Endometrial microvascular endothelial cells (primary cell): Measurements from ENCODE around the gene MYCN. TPM values are rescaled to one million over a fixed set of nuclear protein-coding genes. Genes with fewer than 3 reads are reported as not detected.

Experiments used
- in situ Hi-C: cut with HindIII; loops from 2 replicates; pipeline ENCODE4 v1.10.0; 2017; ENCODE audit warnings: low sequenced_read_pairs, low pct_unique_long_range_greater_than_20kb; ENCODE audit errors: inconsistent ontology term
- total RNA-seq: library from RNA; depleted of rRNA; stranded (reverse); fragments of >200 nt; gene quantifications from one replicate; pipeline ENCODE4 v1.2.3, GENCODE V29; 2015; ENCODE audit errors: inconsistent ontology term

Gene MYCN
- total RNA-seq, 1 donor from 2014 or later = not detected

DNA sequence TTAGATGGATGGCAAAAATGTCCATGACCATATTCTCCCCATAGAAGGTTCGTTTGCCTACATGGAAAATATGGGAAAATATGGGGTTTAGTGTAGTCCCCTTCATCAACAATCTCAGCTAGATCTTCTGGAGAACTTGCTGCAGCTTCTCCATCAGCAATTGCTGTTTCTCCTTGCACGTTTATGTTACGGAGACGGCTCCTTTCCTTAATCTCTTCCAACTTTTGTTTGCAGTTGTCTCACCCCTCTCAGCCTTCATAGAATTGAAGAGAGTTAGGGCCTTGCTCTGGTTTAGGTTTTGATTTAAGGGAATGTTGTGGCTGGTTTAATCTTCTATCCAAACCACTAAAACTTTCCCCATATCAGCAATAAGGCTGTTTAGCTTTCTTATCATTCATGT is 28.9 kb downstream of the MYCN start:
- in situ Hi-C loops = no loop called here

GRCh38 chr2:15970701-15971100 is 30.4 kb downstream of the MYCN start:
- in situ Hi-C loops = no loop called here

- in situ Hi-C loops = no loop called here
These were observed 31.0 kb downstream of the MYCN start for GRCh38 chr2:15971351-15971750.

DNA sequence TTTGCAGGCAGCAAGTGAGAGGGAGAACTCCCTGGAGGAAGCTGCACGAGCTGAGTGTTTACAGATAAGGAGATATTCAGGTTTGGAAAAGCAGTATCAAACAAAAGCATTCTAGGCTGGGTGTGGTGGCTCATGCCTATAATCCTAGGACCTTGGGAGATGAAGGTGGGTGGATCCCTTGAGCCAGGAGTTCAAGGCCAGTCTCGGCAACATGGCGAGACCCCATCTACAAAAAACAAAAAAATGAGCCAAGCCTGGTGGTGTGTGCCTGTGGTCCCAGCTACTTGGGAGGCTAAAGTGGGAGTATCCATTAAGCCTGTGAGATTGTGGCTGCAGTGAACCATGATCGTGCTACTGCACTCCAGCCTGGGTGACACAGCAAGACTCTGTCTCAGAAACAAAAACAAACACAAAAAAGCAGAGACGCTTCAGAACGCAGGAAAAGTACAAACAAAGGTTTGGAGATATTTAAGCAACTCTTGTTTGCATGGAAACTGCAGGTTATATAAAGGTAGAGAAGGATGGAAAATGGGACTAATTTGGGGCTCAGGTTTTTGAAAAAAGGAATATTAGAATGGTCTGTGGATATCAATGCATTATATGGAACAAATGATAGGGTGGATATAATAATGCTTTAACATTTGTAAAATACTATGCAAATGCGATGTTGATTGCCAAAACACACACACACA is 31.6 kb downstream of the MYCN start:
- in situ Hi-C loops = no loop called here

DNA sequence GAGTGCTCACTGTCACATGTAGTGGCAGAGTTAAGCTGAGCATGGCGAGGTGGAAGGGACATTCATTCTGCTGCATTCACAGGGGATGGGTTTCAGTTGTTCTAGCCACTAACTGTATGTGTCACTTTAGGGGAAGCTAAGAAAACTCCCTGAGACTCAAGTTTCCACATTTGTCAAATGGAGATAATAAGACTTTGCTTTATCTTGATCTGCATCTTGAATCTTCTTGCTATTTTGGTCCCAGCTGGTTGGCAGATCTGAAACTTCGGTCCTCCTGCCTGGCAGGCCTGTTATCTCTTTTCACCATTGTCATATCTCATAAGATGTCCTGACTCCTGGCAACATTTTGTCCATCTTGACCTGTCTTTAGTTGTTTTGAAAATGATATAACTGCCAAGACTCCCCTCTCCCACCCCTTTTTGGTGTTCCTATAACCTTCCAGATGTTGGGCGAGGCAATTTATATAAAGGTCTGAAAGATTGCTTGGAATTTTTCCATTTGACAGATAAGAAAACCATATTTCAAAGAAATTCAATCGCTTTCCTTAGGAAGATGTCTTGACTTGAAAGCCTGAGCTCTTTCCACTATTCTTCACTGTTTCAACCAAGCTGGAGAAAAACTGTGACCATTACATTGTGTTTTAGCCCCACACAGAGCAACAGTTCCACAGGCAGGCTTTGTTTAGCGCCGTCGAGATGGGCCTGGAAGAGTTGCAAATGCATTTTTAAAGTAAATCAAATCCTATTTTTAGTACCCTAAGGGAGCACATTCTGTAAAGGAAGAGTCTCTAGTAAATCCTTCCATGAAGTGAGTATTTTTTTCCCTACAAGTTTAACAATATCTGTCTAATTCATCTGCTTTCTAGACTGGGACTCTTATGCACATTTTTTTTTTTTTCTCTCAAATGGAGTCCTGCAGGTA is 33.4 kb downstream of the MYCN start:
- in situ Hi-C loops = no loop called here

GRCh38 chr2:15974565-15975260 is 34.4 kb downstream of the MYCN start:
- in situ Hi-C loops = no loop called here

DNA sequence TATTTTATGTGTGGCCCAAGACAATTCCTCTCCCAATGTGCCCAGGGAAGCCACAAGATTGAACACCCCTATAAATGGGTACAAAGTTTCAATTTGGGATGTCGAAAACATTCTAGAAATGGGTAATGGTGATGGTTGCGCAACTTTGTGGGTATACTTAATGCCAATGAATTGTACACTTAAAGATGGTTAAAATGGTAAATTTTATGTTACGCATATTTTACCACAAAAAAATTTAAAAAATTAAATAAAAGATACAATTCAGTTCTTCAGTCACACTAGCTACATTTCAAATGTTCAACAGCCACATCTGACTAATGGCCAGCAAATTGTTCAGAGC is 34.9 kb downstream of the MYCN start:
- in situ Hi-C loops = no loop called here

DNA sequence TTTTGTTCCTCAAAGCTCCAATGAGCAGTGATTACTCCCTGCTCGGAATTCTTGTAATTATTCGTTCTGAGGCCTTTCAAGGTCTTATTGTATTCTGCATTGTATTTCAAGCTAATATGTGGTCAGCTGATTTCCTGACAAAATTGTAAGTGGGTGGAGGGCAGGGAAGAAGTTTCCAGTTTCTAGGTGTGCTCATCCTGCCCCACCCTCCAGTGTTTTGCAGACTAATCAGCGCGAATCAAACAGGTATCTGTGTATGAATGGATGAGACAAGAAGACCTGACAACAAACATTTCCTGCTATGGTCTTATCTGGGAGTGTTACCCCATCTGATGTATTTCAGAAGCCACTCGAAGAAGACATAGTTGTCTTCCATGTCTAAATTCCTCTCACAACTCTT is 35.3 kb downstream of the MYCN start:
- in situ Hi-C loops = no loop called here

DNA sequence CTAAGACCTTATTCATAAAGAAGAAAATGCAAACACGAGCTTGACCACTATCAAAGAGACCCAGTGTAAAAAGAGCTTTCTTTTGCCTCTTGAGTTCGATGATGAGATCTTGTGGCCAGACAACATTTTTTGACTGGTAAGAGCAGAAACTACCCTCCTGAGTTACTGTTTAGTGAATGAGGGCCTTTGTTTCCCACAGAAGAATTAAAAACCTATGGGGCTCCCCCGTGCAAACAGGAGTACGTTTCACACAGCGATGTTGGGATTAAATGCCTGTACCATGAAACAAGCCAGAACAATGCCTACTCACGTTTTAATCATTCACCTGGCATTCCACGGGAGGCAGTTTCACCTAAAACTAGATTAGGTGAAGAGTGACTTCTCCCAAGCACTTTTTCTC is 36.0 kb downstream of the MYCN start:
- in situ Hi-C loops = no loop called here

DNA sequence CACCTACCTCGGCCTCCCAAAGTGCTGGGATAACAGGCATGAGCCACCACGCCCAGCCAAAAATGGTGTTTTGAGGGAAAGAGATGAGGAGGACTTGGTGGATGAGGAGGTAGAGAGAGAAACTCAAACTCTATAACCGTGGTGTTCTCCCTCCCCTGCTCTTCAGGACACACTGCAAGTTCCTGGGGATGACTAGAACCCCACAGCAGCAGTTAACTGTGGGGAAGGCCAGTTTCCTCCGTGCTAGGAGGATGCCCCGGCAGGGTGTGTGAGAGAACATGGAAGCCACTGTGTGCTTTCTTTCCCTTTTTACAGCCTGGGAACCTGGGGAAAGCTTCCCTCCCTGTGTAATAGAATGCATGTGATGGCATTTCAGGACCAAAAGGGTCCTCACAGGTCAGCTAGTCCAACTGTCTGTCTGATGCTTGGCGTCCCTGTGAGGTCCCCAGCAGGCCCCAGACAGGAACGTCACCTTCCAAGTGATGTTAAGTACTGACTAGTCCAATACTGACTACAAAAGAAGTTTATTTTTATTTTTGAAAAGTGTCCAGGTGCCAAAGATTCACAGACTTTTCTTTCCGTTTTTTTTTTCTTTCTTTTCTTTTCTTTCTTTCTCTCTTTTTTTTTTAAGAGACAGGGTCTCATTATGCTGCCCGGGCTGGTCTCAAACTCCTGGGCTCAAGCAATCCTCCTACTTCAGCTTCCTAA is 38.9 kb downstream of the MYCN start:
- in situ Hi-C loops = no loop called here

GRCh38 chr2:15979759-15980604 is 39.6 kb downstream of the MYCN start:
- in situ Hi-C loops = no loop called here

DNA sequence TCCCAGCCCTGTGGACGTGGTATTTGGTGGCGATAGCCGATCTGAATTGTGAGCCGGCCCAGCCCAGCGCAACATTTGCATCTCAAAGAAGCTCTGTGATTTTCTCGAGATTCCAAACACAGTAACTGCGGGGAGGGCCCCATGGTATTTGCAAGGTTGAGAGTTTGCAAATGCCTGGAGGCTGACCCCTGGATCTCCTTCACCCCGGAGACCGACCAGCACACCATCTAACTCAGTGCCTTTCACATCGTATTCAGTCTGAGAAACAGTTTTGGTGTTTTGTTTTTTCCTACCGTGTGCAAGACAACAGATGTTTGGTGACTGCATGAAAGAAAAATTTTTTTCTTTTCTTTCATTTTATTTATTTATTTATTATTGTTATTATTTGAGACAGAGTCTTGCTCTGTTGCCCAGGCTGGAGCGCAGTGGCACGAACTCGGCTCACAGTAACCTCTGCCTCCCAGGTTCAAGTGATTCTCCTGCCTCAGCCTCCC is 40.3 kb downstream of the MYCN start:
- in situ Hi-C loops = no loop called here

DNA sequence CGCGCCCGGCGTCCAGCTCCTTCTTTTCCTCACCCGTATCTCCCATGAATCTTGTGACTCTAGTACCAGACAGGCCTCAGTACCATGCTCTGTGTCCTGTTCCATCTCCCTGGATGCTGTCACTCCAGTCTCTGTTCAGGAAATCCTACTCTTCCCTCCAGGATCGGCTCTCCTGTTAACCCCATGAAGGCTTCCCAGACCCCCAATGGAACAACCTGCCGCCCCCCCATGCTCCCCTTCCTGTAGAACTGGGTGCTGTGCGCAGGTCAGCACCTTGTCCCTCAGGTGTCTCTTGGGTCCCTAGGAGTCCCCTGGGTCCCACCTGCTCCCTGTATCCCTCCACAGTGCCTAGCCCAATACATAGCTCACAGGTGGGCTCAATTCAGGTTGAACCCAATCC is 41.3 kb downstream of the MYCN start:
- in situ Hi-C loops = no loop called here

GRCh38 chr2:15982285-15983044 is 42.1 kb downstream of the MYCN start:
- in situ Hi-C loops = no loop called here

GRCh38 chr2:15983496-15983895 is 43.1 kb downstream of the MYCN start:
- in situ Hi-C loops = no loop called here

GRCh38 chr2:15984368-15985255 is 44.3 kb downstream of the MYCN start:
- in situ Hi-C loops = no loop called here

- in situ Hi-C loops = no loop called here
These were observed 45.2 kb downstream of the MYCN start for GRCh38 chr2:15985531-15985930.
